EL (cell line): ENCODE results near the gene MT1HL1.
A peak's percentile ranks its signal among the peaks of the same experiment; 100 is the strongest.

Source experiments
- DNase-seq: peaks from one replicate; pipeline ENCODE4 v3.0.0-alpha.2; 2016

The MT1HL1 gene

DNA sequence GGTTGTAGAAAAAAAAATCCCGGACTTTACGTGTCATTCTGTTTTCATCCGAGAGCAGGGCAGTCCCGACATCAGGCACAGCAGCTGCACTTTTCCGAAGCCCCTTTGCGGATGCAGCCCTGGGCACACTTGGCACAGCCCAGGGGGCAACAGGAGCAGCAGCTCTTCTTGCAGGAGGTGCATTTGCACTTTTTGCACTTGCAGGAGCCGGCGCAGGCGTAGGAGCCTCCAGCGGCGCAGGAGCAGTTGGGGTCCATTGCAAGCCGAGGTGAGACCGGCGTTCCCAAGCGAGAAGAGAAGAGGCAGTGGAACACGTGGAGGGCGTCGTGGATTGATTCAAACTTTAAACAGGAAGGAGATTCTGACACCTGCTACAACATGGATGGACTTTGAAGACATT, at the start of gene MT1HL1:
Gene MT1HL1, minus strand, starts transcription at position 326 of the 400 bp plus-strand sequence. Its CDS starts 69 bp downstream, at position 257.
- no peak for DNase-seq

DNA sequence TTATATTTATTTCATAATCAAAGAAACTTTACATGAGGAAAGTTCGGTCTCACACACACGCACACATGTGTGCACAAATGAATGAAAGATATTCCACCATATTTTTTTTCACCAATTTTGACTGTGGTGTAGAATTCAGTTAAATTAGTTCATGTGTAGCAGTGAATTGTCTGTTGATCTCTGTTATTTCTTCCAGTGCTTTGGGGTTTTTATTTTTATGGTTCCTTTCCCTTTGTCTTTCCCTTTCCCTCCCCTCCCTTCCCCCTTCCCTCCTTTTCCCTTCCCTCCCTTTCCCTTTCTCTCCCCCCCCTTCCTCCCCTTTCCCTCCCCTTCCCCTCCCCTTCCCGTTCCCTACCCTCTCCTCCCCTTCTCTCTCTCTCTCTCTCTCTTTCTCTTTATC, 46.7 kb upstream of the MT1HL1 start:
- no peak for DNase-seq

DNA sequence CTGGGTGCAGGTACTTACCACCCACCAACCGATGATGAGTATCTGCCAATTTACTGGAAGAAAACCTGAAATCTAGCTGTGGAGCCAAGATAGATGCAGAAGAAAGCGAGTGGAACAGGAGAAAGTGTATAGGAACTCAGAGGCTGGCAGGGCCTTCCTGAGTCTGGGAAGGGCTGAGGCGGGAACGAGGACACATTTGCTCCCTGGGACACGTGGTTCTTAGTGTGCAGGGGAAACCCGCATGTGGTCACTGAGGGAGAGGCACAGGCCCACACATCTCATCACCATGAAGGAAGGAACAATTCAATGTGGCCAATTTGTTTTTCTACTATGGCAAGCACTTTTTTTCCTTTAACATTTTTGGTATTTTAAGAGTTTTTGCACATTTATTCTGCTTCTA, 45.9 kb upstream of the MT1HL1 start:
- DNase-seq, result no peak

DNA sequence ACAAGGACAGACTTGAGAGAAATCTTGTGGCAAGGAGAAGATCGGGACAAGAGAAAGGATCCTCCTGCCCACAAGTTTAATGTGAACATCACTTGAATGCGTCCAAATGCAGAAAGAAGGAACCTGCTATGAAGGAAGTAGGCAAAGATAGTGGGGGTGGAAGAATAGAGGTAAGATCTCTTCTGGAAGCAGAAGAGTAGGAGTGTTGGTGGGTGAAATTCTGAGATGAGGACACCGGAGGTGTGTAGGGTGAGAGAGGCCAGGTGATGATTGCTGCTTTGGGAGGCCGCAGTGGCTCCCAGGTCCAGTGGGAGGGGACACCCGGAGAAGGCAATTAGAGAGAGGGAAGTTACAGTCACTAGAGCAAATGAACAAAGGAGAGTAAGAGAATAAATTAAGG, 44.6 kb upstream of the MT1HL1 start:
- no peak for DNase-seq

DNA sequence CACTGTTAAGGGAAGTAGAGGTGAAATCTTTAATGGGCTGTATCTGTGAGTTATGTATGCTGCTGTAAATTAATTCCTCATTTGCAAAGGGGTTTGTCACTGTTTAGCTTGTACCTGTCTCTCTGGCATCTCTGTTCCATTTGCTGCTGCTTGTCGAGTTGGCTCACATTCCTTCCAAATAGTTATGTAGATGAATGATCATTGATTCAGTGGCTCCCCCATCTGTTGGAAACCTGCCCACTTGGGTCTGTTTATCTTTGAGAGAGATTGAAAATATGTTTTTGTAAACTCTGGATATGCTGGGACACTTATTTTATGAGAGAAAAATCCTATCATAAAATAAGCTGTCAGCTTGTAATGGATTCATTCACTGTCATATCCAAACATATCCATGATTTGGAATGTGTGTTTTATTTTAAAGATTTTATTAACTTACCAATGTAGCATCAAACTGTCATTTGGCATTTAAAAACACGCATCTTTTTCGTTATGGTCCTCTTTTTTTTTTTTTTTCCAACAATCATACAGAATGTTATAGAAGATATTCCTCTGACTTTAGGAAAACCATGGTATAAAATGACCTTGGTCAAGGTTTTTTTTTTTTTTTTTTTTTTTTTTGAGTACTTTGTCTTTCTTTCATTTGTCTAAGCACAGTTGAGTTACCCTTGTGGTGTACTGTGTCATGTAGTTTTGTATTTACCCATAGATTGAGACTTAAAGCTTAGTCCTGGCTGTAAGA, 41.2 kb upstream of the MT1HL1 start:
- no peak for DNase-seq

DNA sequence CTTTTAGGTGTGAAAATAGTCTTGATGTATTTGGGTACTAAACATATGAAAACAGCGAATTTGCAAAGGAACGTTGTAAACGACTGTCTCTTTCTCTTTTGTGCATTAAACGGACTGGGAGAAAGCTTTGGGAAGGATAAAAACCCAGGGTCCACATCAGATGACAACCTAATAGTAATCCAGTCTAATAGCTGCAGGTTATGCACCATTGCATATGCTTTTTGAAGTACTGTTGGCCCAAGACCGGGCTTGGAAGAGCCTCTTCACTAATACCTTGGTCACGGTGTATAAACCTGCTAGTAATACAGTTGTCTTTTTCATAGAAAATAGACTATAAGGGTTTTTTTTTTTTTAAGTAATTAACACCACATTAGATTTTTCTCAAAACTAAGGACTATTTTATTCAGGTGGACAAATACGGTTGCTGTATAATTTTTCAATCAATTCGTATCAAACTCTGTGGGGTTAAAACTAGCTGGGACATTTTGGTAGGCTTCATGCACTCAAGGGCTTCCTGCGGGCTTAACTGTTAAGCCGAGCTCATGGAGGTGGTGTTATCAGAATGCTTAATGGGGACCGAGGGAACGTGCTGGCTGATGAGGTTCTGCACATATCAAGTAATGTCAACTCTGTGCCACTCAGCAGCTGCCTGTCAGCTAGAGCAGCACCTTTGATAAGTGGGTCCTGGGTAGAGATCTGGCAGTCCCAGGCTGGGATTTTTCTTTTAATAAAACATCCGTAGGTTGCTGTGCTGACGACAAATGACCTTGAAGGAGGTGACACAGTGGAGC, 39.8 kb upstream of the MT1HL1 start:
- DNase-seq, result no peak

DNA sequence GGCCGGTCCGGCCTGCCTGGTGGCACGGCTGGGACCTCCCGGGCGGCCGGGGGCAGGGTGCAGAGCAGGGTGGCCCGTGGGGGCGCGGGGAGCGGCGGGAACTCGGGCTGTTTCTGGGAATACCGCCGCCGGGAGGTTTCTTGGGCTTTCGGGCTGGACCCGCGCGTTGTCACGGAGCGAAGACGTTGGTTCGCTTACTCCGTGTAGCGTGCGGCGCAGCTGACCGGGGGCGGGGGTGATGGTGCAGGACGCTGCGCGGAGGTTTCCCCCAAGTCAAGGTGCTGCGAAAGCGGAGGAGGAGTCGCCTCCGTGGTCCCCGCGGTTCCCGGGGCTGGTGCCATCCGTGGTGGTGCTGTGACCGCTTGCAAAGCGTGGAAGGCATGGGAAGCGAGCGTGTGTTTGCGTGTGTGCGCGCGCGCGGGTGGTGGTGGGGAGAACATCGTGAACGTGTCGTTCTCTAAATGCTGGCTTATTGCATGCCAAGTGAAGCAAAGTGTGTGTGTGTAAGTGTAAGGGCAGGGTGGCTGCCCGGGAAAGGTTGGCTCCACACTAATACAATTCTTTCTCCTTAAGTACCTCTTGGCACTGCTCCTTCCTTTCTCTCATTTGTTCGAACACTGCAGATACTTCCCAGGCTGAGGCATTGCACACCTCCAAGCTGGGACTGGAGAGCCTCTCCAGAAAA, 38.8 kb upstream of the MT1HL1 start:
- no peak for DNase-seq

DNA sequence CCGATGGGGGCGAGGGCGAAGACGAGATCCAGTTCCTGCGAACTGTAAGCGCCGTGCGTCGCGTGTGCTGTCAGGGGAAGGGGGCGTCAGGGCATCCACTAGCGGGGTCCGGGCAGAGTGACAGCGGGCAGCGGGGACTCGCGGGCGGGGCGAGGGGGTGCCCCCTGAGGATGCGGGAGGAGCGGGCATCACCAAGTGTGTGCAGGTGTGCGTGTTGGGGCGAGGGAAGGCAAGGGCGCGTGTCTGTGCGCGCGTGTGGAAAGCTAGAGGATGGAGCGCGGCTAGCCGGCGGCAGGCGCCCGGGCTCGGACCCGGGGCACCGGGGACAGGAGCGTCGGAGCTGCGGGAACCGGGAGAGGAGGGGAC, 38.3 kb upstream of the MT1HL1 start:
- DNase-seq, result no peak

DNA sequence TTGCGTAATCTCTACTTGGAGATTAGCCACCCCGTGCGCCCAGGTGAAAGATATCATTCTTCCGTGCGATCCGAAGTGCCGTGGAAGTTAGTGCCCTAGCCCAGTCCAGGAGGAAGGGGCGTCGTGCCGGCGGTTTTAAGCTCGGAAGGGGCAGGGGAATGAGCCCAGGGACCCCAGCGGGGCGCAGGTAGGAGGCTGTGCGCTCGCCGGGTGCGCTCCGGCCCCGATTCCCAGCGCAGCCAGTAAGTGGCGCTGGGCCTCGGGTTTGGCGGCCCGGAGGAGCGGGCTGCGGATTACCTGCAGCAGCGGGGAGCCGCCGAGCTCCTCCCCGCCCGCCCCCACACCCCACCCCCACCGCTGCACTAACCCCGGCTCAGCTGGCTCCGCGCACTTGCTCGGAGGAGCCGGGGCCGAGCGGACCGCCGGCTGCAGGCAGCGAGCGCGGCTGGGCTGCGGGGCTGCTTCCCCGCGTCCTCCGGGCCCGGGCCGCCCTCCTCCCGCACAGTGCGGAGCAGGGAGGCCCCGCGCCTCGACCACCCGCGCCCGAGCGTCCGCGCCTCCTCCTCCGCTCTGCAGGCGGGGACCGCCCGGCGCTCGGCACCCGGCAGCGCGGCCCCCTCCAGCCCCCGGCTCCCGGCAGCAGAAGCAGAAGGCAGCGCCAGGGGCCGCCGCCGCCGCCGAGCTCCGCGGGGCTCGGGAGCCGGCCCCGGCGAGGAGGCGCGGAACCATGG, 37.7 kb upstream of the MT1HL1 start, which contains the start of gene RYR2:
Gene RYR2, plus strand, starts transcription at position 390 of the 731 bp plus-strand sequence. Its CDS starts 338 bp downstream, at position 728.
- no peak for DNase-seq

DNA sequence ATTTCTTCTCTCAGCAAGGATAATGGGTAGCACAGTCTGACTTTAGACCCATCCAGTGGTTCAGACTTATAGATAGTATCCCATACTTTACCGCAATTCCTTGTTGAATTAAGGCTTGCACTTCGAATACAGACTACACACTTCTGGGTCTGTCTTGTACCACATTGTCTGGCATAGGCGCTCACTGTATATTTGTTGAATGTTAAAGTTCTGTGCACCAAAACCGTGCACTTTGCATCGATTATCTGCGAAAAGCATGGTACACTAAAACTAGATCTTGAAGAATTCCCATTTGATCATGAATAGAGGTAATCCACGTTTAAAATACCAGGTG, 37.2 kb upstream of the MT1HL1 start:
- DNase-seq, result no peak

DNA sequence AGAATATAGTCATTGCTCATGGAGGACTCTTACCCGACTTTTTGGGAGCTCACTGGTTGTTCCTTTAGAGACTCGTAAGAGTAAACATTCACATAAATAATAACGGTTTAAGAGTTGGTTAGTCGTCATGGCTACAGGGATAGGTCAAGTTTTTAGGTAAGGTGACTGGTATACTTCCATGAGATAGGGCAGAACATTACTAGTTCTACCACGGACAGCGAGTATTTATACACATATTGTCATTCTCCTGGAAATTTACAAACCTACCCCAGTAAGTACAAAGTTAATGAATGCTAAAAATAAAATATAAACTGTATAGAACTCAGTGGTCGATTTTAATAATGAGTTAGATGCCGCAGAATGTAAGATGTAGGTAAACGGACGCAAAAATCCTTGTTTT, 36.6 kb upstream of the MT1HL1 start:
- DNase-seq, result no peak

DNA sequence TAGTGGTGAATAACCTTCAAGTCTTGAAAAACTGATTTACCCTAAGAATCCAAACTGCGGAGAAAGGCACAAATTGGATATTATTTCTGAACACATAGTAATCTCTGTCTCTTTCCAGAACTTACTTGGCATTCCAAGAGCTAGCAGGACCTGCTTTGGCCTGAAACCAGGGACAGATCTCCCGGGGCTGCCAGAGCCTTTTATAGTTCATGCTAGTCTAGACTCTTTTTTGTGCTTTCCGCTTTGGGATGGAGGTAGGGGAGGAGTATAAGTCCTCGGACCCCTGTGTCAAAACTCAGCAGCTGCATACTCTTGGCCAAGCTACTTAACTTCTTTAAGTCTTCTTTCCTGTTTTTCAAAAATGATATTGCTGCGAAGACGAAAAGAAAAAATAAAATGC, 34.0 kb upstream of the MT1HL1 start:
- DNase-seq, result no peak

DNA sequence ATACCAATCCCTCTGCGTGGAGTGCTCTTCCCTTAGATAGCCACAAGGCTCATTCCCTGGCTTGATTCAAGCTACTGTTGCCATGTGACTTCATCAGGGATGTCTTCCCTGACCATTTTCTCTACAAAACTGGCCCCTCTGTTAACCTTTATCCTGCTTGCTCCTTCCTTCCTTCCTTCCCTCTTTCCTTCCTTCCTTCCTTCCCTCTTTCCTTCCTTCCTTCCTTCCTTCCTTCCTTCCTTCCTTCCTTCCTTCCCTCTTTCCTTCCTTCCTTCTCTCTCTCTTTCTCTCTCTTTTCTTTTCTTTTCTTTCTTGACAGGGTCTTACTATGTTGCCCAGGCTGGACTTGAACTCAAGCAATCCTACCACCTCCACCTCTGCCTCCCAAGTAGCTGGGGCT, 31.5 kb upstream of the MT1HL1 start:
- no peak for DNase-seq

DNA sequence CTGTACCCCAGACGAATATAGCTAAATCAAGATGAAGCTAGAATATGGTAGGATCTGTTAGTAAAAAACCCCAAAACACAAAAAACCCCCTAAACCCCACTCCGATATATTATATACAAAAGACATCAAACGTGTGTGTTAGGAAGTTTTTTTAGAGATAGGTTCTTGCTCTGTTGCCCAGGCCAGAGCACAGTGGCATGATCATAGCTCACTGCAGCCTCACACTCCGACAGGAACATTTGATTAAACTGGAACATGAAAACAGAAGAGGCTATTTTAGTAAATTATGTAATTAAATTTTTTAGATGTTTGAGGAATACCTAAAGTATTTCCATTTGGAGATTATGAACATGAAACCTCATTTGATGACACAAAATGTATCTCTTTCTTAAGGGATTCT, 29.6 kb upstream of the MT1HL1 start:
- no peak for DNase-seq

DNA sequence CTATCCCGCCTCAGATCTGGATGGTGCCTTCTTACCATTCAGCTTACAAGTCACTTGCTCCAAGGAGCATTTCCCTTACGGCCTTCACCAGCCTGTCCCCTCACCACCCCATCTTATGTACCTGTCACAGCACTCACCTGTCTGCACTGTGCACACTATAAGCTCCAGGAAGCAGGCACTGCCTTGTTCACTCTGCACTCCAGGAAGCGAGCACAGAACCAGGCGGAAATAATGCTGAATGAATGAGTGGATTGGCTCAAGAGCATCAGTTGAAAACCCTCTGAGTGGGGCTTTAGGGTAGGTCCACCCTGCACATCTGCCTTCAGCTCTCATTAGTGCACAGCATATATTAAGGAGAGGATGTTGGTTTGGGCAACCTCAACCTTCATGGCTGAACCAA, 28.8 kb upstream of the MT1HL1 start:
- no peak for DNase-seq

DNA sequence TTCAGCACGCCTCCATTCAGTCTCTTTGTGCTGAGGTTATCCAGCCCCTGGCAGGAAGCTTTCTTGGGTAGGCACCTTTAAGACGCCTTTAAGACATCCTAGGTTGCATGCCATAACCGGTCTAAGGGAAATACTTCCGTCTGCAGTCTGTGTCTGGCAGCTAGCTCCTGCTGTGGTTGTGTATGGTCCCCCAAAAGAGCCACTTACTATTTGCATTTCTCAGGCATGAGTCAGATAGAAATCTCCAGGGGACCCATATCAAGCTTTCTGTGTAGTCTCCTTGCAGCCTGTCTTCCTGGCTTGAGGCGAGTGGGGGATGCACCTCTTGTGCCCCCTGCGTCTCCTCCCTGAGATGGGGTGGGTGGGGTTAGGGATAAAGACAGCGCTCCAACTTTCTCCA, 27.8 kb upstream of the MT1HL1 start:
- DNase-seq, result peak; percentile 8

DNA sequence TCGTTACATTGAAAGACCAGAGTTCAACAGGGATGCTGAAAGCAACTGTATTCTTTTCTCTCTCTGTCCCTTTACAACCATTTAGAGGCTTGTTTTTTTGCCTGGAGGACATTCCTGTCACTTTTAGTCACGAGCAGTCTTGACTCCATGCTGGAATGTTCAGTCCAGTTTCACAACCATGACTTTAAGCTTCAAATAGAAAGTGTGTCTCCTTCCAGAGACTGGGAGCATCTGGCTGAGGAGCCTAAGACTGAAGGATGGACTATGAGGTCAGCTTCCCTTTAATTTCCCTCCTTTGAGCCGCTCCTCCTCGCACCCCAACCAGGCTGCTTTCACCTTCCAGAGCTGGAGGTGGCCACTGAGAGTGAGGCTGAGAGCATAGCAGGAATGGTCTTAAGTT, 27.2 kb upstream of the MT1HL1 start:
- DNase-seq, result peak; percentile 17

DNA sequence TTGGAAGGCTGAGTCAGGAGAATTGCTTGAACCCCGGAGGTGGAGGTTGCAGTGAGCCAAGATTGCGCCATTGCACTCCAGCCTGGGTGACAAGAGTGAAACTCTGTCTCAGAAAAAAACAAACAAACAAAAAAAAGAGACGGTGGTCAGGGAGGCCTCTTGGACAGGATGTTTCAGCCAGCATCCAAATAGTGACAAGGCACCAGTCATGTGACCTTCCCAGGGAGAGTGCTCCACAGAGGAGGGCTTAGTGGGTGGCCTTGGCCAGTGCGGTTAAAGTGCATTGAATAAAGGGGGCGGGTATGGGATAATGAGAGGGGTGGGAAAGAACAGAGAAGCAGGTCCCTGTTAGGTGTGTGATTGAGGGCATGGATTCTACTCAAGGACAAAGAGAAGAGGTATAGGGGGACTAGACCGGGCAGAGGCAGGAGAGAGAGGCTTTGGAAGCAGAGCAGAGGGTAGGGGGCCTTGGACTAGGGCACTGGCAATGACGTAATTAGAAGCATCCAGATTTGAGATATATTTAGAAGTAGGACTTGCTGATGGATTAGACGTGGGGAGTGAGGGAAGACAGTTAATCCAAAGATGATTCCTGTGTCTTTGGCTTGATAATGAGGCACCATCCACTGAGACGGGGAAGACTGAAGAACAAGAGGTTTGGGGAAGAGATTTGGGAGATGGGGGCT, 25.8 kb upstream of the MT1HL1 start:
- no peak for DNase-seq

DNA sequence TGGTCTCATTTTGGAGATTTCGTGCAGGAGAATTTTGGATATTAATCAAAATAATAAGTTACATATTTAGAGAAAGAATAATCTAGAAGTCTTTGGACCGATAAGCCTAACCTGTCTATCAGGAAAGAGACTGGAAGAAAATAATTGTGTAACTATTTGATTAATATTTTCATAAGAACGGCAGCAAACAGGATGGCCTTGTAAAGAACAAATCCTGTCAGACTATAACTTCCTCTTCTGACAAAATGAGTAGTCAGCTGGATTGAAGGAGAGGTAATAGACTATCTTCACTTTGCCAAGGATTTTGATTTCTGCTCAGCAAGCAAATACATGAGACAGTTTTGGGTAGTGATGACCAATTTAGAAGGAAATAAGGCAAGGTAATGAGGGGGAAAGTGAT, 25.0 kb upstream of the MT1HL1 start:
- no peak for DNase-seq

DNA sequence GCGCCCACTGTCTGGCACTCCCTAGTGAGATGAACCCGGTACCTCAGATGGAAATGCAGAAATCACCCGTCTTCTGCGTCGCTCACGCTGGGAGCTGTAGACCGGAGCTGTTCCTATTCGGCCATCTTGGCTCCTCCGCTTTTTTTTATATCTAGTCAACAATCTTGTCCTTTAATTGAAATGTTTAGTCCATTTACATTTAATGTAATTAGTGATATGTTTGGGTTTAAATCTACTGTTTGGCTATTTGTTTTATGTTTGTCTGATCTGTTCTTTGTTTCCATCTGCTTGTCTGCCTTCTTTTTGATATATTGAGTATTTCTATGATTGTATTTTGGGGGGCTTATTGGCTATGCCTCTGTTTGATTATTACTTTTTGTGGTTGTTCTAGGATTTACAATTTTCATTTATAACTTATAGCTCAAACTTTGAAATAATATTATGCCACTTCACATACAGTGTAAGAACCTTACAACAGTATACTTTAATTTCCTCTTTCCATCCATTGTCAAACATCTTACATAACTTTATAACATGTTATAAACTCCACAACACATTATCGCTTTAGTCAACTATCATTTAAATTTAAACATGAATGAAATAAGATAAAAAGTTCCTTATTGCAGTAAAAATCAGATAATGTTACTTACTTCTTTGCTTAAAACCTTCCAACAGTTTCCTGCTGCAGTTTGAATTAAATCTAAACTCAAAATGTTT, 21.3 kb upstream of the MT1HL1 start:
- no peak for DNase-seq

DNA sequence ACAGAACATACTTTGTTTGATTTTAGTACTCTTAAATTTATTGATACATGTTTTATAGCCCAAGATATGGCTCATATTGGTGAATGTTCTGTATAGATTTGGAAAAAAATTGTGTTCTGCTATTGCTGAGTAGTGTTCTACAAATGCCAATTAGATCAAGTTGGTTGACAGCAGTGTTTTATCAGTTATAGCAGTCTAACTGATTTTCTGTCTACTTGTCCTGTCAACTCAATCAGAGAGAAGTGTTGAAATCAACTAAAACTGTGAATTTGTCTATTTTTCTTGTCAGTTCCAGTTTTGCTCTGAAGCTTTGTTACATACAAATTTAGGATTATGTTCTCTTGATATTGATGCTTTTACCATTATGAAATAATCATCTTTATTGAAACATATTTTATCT, 14.7 kb upstream of the MT1HL1 start:
- no peak for DNase-seq

DNA sequence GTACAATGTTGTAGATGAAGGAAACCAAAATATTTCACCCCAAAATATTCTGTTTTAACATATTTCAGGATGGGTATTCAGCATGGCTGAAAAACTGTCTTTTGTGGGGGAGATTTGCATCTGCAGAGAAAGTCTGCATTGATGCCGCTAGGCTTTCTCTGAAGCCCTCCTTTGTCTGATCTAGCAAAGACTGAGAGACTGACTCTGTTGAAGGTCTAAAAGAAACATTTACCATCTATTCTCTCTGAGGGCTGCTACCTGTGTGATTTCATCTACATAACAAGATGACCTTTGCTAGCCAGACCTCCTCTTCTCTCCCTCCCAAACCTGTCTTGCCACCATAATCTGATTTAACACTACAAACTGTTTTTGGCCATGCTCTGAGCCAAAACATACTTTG, 12.4 kb upstream of the MT1HL1 start:
- no peak for DNase-seq
